Measurements from ENCODE around the gene S100P.
A peak's percentile ranks its signal among the peaks of the same experiment; 100 is the strongest.
"Not testable (repeated sequence)": the region's sequence is repeated elsewhere in the genome, so short reads cannot be mapped to it uniquely, and the experiment has no call there.

- TF ChIP-seq CTCF (IDR thresholded peaks at IDR 0.05; ENCODE audit: low read depth, low read length, missing input control); MAX (IDR thresholded peaks at IDR 0.05); RAD21 (IDR thresholded peaks at IDR 0.05); FOXA1 (IDR thresholded peaks at IDR 0.05); RXRA (IDR thresholded peaks at IDR 0.05); GABPA (IDR thresholded peaks at IDR 0.05 in 1 of 2, conservative IDR thresholded peaks at IDR 0.05 in 1 of 2); SP1 (IDR thresholded peaks at IDR 0.05); YY1 (IDR thresholded peaks at IDR 0.05); REST (IDR thresholded peaks at IDR 0.05); EGR1 (IDR thresholded peaks at IDR 0.05; ENCODE audit: low read depth in 2 of 2); JUND (IDR thresholded peaks at IDR 0.05); ATF3 (IDR thresholded peaks at IDR 0.05); ZBTB33 (IDR thresholded peaks at IDR 0.05): not testable (repeated sequence)
- TF ChIP-seq TAF1 (conservative IDR thresholded peaks at IDR 0.05), result peak; percentile 41
Measured at GRCh38 chr4:6673191-6673659, 20.5 kb upstream of the S100P start.

Data from liver (tissue), 3 donors.